GM18511 (cell line): ENCODE results near the gene ACLY.
A peak's percentile ranks its signal among the peaks of the same experiment; 100 is the strongest.

Experiments
- ATAC-seq: cut with Tn5 transposase; IDR thresholded peaks from one replicate; pipeline ENCODE4 v1.9.1; 2021; ENCODE audit warnings: mild to moderate bottlenecking, moderate library complexity; ENCODE audit not compliant: unreplicated experiment

ACLY gene

DNA sequence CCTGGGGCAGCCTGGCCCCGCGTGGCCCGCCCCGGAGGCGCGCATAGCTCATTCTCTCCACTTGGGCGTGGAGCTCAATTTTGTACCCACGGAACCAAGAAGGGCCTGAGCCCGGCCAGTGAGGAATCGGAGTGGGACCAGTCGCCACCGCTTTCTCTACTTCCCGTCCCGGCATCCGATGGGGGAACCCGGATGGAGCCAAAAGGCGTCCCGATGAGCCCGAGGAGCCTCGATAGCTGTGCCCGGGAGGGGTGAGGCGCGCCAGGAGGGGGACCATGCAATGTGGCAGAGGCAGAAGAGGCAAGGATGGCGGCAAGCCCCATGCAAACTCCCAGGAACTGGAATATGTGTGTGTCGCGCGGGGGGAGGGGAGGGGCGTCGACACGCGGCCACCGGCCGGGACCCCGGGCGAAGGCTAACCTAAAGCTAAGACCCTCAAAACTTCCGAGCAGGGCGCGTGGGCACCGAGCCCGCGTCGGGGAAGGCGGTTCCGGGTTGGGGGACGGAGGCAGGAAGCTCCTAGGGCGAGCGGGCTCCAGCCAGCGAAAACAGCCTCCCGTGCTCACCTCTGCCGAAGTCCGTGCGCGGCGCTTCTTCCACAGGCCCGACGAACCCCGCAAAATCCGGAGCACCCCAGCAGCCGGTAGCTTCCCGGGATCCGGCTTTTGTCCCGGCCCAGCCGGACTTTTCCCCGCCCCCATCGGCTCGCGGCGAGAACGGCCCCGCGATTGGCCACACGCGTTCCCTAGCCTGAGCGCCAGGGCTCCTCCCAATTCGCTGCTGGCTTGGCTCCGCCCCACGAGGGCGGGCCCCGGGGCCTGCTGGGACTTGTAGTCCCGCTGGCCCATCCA, at the start of gene ACLY:
TSS of gene ACLY (minus strand) at position 638 of the 851 bp plus-strand sequence. CDS start 5,078 bp downstream, outside the sequence.
- peak; percentile 91 for ATAC-seq

DNA sequence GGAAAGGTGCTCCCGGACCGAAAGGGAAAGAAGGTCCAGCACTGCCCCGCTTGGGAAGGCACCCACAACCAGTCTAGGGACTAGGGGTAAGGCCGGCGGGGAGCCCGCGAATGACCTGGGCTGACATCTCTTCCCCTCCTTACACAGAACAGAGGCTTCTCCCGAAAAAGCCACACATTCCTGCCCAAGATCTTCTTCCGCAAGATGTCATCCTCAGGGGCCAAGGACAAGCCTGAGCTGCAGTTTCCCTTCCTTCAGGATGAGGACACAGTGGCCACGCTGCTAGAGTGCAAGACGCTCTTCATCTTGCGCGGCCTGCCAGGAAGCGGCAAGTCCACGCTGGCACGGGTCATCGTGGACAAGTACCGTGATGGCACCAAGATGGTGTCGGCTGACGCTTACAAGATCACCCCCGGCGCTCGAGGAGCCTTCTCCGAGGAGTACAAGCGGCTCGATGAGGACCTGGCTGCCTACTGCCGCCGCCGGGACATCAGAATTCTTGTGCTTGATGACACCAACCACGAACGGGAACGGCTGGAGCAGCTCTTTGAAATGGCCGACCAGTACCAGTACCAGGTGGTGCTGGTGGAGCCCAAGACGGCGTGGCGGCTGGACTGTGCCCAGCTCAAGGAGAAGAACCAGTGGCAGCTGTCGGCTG, 49.3 kb upstream of the ACLY start:
- no peak for ATAC-seq

DNA sequence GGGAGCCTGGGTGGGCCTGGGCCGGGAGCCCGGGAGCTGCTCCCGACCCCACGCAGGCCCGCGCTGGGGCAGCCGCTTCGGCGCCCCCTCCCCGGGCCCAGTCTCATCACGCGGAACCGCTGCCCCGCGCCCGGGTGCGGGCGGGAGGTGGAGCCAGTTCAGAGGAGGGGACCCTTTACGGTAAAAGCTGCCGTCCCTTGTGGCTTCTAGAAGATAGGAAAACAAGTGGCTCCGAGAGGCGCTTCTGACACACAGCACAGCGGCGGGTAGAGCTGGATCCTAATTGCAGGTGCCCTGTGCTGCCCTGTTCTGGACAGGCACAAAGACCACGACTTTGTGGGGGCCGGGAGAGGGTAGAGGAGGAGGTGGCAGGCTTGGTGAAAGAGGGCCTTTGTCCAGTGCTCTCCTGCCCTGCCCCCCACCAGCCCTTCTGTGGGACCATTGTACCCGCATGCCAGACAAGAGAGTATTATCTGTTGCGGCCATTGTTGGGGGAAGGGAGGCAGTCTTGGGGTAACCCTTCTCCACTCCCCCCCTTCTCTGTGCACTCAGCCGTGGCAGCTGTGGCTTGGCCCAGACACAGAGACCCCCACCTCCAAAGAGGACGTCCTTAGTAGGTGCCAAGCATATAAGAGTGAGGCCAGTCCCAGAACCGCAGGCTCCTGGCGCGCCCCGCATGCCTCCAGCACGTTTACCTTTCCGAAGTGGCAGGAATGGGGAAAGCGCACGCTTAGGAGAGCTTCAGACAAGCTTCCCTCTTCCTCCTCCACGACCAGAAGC, 48.6 kb upstream of the ACLY start:
- peak; percentile 16 for ATAC-seq

DNA sequence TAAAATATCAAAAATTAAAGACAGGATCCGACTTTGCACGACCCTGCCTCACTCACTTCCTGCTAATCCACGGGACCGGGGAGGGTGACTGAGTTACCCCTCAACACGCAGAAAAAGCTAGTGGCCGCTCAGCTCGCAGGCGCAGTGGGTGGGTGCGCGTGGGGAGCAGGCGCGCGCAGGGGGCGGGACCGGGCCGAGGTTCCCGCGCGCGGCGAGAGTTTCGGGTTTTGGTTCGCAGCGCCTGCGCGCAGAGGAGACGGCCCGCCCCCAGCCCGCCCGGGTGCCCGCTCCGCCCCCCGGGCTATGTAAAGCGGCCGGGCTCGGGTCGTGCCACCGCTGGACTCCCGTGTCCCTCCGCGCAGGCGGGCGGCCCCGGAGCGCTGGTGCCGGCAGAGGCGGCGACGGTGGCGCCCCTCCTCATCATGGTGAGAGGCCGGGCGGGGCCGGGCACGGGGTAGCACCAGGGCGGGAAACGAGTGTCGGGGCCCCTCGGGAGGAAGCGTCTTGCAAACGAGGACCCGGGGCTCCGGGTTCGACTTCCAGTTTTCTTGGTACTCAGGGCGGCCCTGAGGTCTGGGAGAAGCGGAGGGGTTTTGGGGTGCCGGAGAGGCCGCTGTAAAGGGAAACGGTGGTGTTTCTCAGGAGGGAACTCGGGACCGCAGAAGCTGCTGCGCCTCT, 47.9 kb upstream of the ACLY start, which contains the start of gene CNP:
TSS of gene CNP (plus strand) at position 333 of the 678 bp plus-strand sequence. CDS start at position 423, 90 bp downstream.
- ATAC-seq: peak; percentile 83

DNA sequence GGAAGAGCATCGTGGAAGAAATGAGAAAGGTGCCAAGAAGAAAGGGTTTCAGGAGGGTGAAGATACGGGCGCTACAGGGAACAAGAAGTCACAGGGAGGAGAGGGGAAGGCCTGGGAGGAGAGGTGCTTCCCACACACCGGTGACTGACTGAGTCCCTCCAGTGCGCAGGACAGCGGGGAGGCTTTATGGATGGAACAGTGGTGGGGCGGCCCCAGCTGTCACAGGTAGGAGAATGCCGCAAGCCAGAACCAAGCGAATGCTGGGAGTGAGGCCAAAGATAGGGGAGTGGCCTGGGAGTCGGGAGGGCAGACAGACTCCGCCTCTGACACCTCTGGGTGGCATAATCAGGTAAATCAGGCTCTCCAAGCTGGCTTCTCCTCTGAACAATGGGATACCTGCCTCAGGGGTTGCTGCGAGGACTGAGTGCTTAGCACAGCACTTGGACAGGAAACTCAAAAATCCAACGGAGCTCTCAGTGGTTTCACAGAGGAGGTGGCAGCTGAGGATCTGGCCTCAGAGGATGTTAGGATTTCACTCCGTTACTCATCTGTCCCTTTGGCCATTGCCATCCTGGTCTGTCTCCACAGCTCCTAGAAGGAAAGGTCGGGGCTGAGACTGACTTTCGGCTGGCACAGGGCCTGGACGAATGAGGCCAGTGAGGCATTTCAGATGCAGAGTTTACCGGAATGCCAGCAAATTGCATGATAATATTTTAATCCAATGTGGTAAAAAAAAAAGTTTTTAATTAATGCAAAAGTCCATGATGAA, 47.1 kb upstream of the ACLY start:
- ATAC-seq: no peak

DNA sequence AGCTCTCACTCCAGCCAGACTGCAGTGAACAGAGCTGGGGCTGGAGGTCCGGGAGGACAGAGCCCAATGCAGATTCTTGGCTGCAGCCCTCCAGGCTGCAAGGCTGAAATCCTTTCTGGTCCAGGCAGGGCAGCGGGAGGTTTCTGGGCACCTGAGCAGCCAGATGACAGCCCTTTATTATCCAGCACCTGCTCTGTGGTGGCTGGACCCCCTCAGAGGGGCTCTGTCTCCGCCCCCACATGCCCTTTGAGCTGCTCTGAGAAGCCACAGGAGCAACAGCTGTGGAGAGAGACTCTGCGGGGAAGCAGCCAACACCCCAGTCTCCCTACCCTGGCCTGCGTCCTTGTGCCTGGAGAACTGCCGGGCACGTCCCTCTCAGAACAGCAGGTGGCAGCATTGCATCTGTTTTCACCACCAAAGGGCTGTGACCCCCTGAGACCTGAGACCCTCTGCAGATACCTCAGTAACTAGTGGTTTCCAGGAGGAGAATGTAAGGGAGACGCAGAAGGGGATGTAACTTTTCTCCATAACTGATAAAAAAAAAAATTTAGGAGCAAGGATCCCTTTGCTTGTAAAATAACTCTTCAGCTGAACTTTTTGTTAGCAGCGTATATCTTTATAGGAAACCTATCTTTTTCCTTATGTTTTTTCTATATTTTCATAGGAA, 44.1 kb upstream of the ACLY start:
- no peak for ATAC-seq

DNA sequence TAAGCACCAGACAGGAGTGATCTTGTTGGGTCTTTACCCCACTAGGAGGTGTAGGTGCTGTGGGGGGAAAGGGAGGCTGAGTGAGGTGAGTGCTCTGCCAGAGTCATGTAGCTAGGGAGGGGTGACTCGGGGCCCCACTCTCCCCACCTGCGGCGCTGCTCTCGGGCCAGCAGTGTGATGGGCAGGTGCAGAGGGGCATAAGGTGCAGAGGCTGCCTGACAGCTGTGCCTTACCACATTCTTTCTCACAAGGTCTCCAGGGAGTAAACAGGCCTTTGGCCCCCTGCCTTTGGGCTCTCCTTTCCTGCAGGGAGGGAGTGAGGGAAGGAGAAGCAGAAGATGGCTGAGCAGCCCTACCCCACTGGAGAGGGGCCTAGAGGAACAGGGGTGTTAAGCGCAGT, 43.4 kb upstream of the ACLY start:
- no peak for ATAC-seq

DNA sequence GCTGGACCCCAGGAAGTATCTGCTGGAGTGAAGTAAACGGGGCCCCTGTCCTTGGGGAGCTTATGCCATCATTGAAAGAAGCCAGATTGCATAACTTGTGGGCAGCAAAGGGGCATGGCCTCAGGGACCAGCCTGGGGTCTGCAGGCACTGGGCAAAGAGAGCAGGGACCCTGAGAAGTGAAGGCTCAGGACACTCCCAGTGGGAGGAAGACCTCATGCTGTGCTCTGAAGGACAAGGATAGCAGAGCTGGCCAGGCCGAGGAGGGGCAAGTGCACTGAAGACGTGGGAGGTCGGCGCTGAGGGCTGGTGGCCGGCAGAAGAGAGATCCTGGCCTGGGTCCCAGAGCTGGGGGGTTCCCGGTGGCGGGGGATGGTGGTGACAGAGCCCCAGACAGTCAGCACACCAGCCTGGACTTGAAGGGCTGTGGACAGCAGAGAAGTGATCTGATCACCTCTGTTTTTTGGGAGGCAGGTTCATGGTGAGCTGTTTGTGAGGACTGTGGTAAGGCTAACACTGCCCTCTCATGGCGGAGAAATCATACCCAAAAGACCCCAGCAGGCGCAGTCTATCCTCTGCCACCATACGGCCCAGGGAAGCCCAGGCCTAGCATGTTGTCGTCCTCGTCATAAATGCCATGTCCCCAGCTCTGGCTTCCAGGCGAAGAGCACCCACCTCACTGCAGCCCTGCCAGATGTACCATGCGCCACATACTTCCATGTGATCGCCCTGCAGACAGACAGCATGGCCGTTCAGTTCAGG, 40.8 kb upstream of the ACLY start:
- ATAC-seq: no peak

DNA sequence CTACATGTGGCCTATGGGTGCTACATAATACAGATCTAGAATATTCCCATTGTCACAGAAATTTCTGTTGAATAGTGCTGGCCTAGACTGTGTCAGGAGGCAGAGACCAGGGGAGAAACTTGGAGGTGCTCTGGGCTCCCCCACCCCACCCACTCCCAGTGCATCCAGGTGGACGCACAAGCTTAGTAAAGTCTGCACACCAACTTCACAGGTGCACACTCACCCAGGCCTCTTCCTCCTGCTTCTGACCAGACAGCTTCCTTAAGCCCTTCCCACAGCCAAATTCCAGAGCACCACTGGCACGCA, 40.2 kb upstream of the ACLY start:
- ATAC-seq: no peak

DNA sequence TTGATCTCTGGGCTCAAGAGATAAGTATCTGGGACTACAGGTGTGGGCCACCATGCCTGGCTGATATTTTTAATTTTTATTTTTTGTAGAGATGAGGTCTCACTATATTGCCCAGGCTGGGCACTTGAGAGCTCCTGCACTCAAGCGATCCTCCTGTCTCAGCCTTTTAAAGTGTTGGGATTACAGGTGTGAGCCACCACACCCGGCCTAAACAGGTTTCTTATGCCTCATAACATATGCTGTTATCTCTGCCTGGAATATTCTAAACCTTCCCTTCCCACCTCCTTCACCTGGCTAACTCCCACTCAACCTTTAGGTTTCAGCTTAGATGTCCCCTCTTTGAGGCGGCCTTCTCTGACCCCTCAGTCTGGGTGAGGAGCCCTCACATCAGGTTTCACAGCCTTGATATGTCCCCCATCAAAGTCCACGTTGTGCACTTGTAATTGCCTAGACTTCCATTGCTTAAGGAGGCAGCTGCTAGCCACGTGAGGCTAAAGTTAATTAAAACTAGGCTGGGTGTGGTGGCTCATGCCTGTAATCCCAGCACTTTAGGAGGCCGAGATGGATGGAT, 39.2 kb upstream of the ACLY start:
- no peak for ATAC-seq

DNA sequence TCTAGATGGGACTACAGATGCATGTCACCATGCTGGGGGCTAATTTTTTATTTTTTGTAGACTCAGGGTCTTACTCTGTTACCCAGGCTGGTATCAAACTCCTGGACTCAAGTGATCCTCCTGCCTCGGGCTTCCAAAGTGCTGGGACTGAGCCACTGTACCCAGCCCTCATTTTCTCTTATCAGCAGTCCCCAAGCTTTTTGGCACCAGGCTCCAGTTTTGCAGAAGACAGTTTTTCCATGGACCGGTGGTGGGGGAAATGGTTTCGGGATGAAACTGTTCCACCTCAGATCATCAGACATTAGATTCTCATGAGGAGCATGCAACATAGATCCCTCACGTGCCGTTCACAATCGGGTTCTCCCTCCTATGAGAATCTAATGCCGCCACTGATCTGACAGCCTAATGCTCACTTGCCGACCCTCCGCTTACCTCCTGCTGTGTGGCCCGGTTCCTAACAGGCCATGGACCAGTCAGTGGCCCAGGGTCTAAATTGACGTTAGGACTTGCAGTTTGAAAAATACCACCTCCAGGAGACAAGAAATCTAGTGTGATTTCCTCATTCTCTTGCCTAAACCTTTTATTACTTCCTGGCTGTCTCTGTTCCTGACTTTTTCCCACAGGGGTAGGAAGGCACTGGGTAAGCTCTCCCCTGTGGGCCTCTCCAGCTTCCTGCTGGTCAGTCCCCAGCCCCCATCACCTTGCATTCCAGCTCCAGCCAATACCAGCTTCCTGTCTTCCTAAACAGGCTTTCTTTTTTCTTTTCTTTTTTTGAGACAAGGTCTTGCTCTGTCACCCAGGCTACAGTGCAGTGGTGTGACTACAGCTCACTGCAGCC, 38.5 kb upstream of the ACLY start:
- no peak for ATAC-seq

DNA sequence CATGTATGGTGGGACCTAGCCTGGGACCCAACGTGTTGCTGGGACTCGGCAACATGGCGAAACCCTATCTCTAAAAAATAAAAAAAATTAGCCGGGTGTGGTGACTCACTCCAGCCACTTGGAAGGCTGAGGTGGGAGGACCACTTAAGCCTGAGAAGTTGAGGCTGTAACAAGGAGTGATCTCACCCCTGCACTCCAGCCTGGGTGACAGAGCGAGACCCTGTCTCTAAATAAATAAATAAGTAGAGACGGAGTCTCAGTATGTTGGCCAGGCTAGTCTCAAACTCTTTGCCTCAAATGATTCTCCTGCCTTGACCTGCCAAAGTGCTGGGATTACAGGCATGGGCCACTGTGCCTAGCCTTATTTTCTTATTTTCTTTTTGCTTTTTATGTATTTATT, 37.8 kb upstream of the ACLY start:
- no peak for ATAC-seq

DNA sequence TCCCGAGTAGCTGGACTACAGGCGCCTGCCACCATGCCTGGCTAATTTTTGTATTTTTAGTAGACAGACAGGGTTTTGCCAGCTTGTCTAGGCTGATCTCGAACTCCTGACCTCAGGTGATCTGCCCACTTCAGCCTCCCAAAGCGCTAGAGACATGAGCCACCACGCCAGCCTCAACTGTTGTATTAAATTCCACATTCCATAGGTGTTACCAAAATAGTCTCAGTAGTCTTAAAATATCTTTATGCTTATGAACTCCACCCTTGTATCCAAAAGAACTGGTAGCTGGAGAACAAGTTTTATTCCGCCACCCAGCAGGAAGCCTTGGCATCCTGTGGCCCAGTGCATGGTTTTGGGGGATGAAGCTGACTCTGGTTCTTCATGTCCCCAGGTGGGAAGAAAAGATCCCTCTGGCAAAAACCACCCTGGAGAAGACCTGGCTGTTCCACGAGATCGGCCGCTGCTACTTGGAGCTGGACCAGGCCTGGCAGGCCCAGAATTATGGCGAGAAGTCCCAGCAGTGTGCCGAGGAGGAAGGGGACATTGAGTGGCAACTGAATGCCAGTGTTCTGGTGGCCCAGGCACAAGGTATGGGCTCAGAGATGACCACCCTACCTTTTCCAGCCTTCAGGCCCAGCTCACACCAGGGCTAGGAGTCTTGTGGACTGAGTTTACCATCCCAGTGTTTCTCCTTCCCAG, 30.2 kb upstream of the ACLY start:
- no peak for ATAC-seq

DNA sequence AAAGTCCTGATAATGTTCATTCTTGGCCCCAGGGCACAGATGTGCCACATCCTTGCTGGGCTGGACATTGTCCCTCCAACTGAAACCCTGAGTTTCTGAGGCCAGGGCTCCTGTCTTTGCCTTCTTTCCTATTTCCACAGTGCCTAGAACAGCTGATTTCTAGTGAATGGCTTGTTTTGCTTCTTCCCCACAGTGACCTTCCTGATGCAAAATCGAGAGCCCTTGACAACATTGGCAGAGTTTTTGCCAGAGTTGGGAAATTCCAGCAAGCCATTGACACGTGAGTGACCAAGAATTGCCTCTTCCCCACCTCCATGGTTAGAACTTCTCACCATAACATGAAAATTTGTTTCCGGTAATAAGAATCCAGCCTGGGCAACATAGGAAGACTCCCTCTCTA, 26.2 kb upstream of the ACLY start:
- ATAC-seq: no peak

DNA sequence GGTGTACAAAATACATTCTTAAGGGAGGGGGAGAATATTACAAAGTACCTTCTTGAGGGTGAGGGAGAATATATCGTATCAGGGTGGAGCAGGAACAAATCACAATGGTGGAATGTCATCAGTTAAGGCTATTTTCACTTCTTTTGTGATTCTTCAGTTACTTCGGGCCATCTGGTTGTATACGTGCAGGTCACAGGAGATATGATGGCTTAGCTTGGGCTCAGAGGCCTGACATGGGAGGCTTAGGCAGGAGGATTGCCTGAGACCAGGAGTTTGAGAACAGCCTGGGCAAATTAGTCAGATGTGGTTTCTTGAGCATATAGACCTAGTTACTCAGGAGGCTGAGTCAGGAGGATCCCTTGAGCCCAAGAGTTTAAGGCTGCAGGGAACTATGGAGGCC, 24.7 kb upstream of the ACLY start:
- no peak for ATAC-seq

DNA sequence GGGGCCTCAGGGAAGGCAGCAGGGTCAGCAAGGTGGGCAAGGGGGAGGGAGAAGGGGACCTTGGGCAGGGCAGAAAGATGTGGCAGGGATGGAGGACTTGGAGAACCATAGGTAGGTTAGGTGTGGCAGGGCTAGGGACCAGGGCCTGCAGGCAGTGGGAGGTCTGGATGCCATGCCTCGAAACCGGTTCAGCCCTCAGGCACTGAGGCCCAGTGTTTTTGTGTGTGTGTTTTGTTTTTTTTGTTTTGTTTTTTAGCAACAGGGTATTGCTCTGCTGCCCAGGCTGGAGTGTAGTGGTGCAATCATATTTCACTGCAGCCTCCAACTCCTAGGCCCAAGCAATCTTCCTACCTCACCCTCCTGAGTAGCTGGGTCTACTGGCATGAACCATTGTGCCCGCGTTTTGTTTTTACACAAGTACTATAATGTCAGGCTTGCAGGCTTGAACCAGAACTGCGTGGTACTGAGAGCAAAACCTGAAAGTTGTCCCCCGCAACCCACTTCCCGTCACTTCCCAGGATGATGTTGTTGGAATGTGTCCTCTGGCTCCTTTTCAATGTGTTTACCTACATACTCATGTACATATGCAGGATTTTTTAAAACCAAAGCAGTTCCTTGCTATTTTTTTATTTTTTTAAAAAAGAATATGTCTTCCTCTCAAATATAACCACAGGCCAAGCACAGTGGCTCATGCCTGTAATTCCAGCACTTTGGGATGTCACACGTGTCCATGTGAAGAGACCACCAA, 24.0 kb upstream of the ACLY start:
- no peak for ATAC-seq

DNA sequence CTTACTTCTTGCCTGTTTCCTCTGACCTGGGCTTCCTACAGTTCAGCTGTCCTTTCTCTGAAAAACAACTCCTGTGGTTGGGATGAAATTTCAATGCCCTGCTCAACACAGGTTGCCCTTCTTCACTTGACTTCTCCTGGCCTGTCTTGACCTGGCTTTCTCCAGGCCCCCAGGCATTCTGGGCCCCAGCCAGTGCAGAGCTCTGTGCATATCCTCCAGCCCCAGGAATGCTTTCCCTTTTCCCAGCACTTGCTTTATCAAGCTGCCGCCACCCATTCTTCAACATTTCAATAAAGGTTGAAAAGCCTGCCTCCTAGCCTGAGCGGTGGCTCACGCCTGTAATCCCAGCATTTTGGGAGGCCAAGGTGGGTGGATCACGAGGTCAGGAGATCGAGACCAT, 22.4 kb upstream of the ACLY start:
- ATAC-seq: no peak
